Activated CD8-positive, alpha-beta memory T cell treated with anti-CD3 and anti-CD28 coated beads for 24 hours (primary cell): ENCODE data around the gene RIMBP2.

Experiments
- DNase-seq: peaks from one replicate; pipeline ENCODE4 v3.0.0-alpha.2; 2020

The RIMBP2 gene

DNA sequence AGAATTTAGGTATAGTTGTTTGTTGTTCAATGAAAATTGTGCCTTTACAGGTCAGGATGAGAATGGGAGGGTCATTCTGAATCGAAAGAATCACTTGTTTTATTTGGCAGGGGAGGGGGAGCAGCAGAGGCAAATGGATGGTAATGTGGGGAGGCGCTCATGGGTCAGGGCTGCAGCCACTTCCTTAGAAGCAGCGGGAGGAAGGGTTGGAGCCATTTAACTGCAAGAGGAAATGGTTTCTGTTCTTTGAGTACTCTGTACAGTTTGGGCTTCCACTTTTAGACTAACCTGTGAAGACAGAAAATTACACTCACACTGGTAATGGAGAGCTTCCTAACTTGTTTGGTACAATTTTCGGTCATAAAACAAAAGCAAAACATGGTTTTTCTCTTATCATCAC, 321.2 kb downstream of the RIMBP2 start:
- DNase-seq, result no peak

DNA sequence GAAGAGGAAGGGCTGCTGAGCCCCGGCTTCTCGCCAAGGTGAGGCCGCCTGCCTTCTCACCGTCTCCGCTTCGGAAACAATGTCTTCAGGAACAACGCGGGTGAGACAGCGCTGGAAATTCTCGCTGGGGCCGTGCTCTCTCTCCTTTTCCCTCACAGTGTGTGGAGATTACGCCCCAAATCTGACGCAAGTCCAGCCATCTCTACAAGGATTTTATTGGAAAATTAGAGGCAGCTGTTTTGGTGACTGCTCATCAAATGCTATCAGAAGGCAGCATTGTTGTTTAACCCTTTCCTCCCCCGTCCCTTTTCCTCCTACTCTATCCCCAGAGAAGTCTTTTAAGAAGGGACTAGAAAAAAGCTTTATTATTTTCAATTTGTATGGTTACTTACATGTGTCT, 324.9 kb downstream of the RIMBP2 start:
- DNase-seq, result no peak

DNA sequence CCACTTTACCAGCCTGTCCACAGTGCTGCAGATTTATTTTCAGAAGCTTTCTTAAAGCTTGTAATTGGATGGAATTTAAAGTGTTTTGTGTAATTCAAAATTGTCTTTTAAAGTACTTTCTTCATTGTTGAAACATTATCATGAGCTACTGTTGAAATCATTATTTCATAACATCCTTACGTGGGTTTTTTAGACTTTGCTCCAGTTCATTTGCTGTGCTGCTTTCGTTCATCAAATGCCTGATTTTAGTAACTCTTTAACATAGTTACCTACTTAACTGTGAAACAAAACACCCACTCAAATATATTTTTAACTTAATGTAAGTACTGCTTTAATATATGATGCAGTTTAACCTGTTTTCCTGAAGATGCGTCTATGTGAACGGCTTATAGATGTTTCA, 330.9 kb downstream of the RIMBP2 start:
- DNase-seq, result no peak

DNA sequence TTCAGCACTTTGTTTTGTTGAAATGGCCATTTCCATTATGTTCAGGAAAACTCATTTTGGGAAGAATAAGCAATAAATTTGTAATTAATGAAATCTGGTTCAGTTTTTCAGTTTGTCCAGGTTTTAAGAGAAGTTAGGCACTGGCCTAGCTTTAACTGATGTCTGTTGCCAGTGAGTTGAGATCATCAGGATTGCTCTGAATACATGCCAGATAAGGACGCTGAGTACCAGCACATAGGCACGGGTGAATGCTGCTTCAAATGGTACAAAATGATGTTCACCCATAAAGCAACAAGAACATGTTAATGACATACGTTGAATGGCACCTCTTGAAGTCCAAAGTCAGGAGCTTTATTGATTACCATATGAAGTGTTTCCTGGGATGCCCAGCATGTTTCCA, 331.9 kb downstream of the RIMBP2 start:
- no peak for DNase-seq

DNA sequence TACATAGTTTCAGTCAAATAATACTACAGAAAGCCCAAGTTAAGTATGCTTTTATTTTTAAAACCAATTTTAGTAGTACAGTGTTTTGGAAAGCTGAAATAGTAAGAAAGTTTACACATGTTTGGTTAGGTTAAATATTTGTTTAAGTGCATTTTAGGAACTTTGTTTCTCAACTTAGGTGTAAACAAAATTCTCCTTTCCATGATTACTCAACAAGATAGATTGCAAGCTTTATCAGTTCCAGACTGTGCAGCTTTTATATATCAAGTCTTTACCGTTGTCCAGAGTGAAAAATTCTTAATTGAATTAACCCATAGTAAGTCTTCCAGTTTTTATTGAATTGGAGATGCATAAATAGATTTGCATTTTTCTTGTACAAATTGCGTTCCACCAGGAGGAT, 333.3 kb downstream of the RIMBP2 start:
- no peak for DNase-seq

DNA sequence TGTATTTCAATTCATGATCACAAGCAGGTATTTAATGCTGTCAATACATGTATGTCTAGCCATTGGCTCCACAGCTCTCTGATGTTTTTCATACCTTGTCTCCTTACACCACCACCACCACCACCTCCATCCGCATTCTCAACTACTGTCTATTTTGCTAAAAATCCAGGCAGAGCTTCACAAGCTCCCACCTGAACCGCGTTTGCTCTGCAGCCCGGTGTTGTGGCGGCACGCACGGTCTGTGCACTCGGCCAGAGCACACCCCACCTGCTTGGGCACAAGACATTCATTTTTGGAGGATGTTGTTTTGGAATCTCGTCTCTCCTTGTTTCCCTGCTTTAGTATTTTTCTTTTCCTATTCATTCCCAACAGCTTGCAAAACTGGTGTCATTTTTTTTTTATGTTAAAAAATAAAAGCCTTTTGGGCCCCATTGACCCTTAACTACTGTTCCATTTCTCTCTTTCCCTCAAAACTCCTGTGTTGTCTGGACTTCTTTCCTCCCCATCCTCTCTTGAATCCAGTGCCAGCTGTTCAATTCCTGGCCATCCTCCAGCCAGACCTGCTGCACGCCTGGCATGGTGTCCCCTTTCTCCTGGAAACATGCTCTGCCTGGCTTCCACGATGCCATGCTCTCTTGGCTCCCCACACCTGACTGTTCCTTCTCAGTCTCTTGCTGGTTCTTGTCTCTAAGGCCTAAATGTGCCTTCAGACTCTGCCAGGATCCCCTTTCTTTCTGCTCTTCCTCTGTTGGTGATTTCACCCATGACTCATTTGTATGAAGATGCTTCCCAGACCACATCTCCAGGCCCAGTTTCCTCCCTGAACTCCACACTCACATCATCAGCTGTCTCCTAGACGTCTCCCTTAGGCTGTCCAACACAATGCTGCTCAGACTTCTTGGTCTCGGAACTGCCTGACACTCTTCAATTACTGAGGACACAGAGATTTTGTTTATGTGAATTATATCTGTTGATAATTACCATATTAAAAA, 340.5 kb downstream of the RIMBP2 start:
- no peak for DNase-seq

DNA sequence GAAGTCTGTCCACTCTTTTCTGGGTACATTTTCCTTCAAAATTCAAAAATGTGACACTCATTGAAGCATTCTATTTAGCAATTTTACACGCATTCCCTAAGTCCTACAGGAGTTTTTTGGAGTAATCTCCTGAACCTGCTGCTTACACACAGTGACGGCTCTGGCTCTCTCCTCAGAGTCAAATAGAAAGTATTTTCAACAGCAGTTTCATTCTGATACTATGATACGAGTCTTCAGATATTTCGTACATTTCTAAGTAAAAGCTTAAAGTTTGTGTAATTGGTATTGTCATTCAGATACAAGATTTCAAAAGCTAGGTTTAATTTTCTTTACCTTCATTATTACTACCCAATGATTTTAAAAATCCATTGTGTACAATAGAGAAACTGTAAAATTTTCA, 342.0 kb downstream of the RIMBP2 start:
- DNase-seq, result no peak

DNA sequence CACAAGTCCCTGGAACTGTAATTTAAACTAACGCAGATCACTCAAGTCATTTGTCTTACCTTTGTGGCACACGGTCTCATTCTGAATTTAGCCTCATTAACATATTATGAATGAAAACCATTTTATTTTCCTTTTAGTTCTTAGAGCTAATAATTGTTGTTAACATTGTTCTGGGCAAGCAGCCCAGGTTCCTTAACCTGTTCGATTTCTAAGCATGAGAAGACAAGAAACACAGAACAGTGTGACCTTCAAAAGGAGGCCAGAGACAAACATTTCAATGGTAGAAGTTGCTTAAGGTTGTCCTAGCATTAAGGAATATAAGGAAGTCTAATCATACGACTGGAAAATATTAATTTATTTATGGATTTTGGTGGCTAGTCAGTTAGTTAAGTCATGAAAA, 343.2 kb downstream of the RIMBP2 start:
- no peak for DNase-seq

DNA sequence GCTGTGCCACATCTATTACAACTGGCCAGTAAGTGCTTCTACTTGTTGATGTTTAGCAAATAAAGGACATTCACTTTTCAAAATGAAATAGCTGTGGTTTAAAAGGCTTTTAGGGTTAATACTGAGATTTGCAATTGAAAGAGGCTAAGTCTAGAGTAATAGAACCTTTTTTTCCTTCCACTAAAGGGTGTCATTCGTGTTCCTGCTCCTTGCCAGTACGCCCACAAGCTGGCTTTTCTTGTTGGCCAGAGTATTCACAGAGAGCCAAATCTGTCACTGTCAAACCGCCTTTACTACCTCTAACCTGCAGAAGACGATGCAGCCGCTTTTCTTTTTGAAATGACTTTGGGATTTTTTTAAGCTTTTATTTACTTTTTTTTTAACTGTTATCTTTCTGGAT, 344.8 kb downstream of the RIMBP2 start:
- no peak for DNase-seq

DNA sequence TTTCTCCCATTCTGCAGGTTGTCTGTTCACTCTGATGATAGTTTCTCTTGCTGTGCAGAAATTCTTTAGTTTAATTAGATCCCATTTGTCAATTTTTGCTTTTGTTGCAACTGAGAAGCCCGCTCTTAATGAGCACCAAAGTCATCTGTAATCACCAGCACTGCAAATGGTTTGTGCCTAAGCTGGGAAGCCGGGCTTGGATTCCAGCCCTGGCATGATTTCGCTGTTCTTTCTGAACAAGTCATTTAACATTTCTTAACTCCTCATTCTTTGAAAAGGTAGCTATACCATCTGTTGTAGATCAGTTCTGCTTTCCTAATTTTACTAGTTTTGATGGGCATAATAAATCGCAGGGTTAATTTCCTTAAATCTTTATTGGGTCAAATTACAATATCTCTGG, 346.3 kb downstream of the RIMBP2 start:
- DNase-seq, result no peak

DNA sequence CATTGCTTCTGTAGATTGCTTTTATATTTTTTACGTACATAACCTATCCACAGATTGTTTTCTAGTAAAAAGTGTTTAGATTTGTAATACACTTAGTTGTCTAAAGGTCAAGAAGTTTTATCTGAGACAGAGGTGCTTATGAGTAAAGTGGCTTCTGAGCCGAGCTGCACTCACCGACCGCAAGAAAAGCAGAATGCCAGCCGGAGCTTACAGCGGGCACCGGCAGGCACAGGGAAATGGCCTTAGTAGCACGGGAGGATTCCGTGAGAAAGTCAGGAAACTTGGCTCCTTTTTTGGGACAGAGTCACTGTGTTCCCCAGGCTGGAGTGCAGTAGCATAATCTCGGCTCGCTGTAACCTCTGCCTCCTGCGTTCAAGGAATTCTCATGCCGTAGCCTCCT, 348.6 kb downstream of the RIMBP2 start:
- no peak for DNase-seq

DNA sequence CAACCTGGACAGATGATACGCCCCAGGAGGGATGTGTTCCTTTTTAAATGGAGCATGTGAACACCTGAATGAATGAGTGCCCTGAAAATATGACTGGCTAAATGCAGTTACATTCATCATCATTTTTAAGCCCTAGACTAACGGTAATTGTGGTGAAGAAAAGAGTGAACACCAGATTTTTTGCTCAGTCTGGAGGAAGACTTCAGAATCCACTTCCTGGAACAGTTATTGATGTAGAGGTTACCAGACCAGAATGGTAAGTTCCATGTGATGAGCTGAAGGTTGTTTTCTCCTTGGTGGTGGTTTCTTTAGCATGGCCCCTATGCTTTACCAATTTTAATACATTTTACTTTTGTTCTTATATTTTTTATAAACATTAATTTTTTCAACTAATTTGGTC, 349.1 kb downstream of the RIMBP2 start:
- DNase-seq, result no peak

DNA sequence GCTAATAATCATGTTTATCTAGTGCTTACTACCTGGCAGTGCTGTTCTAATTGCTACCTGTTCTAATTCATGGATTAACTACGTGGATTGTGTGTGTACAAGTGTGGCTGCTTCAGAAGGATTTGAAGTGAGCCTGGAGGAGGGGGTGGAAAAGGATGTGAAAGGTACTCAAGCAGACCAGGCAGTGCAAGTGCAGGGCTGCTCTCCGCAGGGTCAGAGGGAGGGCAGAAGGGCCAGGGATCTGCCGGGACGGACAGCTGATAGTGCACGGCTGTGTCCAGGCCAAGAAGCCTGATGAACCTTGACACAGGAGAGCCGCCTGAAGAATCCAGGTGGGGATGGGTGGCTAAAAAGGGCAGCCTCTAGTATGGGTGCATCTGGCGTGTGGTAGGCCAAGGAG, 349.9 kb downstream of the RIMBP2 start:
- DNase-seq, result no peak

DNA sequence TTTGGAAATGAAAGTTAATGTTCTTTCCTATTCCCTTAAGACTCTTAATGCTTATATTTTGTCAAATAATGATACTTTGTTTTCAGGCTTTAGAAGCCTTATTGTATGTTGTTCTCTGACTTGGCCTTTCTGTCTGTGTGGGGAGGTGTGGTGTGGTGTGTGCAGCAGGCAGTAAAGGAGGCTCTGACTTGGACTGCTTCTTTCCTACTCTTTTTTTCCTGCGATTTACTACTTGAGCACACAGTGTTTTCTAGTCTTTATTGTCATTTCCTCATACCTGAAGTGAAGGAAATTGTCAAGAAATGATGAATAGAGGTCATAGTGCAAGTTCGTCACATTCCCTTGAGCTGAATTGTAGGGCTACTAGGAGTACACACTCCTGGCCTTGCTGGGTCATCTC, 351.5 kb downstream of the RIMBP2 start:
- DNase-seq, result no peak

DNA sequence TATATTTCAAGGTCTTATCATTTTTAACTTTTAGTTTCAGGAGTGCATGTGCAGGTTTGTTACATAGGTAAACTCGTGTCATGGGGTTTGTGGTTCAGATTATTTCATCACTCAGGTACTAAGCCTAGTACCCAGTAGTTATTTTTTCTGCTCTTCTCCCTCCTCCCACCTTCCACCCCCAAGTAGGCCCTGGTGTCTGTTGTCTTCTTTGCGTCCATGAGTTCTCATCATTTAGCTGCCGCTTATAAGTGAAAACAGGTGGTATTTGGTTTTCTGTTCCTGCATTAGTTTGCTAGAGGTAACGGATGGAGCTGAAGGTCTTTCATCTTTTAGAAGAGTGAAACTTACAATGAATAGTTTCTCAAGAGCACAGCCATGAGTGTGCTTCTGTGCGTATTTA, 354.0 kb downstream of the RIMBP2 start:
- DNase-seq, result no peak

DNA sequence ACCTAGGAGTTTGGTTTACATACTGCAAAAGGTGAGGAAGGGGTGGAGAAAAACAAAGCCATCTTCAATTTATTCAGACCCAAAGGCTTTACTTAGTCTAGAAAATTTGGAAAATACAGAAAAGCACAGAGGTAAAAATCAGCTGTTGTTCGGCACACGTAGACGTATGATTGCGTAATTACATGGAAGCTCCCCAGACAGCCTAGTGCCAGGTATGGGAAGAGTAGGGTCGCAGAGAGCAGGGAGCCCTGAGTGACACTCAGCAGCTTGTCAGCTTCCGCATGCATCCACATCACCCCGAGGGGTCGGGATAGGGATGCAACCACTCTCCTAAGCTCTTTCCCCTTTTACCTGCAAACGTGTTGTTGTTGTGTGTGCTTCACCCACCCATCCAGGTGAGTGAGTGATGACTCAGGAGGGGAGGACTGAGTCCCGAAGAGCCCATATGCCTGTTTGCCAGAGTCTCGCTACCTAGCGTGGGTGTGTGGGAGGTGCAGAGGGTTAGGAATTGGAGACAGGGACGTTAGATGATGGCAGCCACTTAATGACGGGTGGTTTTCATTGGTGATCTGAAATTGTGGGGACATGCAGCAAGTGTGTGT, 358.3 kb downstream of the RIMBP2 start:
- DNase-seq, result no peak

DNA sequence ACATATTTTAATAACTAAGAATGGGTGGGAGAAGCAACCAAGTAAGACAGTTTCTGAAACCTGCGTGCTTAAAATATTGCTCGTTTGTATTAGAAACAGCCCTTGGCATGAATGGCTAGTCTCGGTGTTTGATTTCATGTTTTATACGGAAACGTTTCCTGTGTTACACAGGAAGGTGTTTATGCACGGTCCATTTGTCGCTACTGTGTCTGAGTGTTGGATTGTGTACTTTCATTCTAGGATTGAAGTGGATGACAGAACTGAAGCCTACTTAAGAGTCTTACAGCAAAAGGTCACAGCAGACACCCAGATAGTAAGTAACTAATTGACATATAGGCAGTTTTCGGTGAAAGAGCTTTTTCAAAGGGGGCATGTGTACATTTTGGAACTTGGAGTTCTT, 358.9 kb downstream of the RIMBP2 start:
- DNase-seq, result no peak

DNA sequence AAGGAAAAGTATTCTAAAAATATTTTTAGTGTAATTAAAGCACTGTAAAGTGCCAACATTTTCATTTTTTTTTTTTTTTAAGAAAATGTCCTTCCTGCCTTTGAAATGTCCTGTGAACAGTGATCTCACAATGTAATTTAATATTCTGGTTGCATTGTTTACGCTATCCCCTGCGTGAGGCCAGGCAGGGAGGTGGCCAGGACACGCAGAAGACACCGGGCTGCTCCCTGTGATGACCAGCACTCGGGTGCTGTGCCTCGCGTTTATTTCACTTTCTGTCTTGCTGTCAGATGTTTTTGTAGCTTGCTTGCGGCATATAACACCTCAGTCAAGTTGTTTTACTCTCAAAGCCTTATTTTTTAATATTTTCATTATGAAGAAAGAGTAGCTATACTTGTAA, 359.9 kb downstream of the RIMBP2 start:
- DNase-seq, result no peak

DNA sequence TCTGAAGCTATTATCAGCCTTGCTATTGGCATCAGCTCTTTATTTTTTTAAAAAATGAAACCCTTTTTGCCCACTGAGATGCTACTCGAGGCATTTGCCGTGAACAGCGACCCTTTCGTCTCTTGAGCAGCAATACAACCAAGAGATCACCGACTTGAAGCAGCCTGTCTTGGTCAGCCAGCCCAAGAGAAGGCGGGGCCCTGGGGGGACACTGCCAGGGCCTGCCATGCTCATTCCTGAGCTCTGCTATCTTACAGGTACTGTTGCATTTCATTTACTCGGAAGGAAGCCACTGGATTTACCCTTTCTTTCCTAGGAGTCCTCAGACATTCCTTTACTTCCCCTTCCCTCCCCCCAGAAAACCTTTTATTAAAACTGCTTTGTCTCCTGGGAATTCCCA, 361.7 kb downstream of the RIMBP2 start:
- no peak for DNase-seq

DNA sequence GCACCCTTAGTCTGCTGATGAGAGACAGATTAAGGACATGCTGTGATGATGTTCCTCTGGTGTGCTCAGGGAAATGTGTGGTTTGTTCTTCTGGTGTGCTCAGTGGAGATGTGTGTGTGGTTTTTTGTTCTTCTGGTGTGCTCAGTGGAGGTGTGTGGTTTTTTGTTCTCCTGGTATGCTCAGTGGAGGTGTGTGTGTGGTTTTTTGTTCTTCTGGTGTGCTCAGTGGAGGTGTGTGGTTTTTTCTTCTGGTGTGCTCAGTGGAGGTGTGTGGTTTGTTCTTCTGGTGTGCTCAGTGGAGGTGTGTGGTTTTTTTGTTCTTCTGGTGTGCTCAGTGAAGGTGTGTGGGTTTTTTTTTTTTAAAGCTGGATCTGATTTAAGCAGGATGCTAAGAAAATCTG, 363.0 kb downstream of the RIMBP2 start:
- no peak for DNase-seq

DNA sequence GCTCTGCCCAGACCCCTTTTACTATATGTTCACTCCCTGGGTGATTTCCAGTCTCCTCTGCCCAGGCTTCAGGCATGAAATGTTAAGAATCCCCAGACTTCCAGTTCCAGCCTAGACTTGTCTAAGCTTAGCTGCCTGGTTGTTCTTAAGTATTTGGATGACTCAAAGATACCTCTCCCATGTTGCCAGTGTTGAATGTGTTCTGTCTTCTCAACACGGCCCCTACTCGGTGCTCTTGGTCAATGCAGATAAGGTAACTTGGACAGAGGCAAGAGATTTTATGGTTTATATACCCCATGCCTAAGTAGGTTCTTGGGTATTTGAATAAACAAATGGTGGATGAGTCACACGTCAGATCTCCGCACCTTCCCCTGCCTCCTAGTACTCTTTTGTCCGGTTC, 364.8 kb downstream of the RIMBP2 start:
- no peak for DNase-seq

DNA sequence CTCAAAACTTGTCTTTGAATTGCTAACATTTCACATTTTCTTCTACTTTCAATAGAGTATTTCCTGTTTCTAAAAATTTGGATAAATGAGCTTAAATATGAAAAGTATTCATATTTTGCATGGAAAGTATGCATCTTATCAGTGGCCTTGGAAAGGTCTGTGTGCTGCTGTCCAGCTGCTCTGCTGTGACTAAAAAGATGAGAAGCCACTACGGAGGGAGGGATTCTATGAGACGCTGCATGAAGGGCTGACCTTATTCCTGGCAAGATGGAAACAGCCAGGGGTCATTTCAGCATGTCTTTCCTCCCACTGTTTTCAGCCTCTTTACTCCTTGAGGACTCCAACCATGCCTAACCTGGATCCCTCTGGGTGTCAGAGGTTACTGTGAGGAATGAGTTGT, 365.4 kb downstream of the RIMBP2 start:
- DNase-seq, result no peak

DNA sequence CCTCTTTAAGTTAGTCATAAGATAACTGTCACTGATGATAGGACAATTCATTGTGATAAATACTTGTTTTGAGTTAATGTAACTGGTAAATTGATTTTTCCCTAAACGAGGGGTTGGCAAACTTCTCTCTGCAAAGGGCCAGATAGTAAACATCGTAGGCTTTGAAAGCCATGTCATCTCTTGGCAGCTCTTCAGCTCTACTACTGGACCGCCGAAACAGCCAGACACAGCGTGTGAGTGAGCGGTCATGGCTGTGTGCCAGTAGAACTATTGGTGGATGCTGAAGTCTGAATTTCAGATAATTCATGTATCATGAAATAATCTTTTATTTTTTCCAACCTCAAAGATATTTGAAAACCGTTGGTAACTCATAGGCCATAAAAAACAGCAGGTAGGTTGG, 368.5 kb downstream of the RIMBP2 start:
- no peak for DNase-seq
